ENCODE measurements around the gene HS3ST4.

DNA sequence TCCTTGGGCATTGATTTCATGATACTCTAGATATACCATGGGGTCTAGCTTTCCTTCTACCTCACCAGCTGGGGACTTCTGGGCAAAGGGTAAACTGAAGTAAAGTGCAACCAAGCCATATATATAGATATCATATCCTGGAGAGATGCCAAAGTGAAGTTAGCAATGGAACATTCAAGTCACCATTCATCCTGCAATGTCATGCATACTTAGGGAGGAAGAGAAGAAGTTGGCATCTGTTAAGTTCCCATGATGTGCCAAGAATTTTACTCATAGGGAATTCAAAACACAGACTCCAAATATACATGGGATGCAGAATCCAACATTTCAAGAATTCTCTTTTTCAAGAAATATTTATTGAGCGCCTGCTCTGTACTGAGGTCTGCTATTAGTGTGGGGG is 399.8 kb downstream of the HS3ST4 start:
- TF ChIP-seq, protein P1, sequence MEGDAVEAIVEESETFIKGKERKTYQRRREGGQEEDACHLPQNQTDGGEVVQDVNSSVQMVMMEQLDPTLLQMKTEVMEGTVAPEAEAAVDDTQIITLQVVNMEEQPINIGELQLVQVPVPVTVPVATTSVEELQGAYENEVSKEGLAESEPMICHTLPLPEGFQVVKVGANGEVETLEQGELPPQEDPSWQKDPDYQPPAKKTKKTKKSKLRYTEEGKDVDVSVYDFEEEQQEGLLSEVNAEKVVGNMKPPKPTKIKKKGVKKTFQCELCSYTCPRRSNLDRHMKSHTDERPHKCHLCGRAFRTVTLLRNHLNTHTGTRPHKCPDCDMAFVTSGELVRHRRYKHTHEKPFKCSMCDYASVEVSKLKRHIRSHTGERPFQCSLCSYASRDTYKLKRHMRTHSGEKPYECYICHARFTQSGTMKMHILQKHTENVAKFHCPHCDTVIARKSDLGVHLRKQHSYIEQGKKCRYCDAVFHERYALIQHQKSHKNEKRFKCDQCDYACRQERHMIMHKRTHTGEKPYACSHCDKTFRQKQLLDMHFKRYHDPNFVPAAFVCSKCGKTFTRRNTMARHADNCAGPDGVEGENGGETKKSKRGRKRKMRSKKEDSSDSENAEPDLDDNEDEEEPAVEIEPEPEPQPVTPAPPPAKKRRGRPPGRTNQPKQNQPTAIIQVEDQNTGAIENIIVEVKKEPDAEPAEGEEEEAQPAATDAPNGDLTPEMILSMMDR (IDR thresholded peaks at IDR 0.05 in 2 of 3, conservative IDR thresholded peaks at IDR 0.05 in 1 of 3; ENCODE audit: control insufficient read depth in 2 of 3, extremely low read depth in 1 of 3, insufficient read depth in 1 of 3, low read depth in 3 of 3, low read length in 3 of 3), result no peak
- TF ChIP-seq NR2F1 (conservative IDR thresholded peaks at IDR 0.05), result no peak
- no peak for TF ChIP-seq KDM1A (IDR thresholded peaks at IDR 0.05; ENCODE audit: borderline replicate concordance)
- no peak for TF ChIP-seq FOS (IDR thresholded peaks at IDR 0.05; ENCODE audit: borderline replicate concordance, extremely low read depth, insufficient read length)

Measured in GM12878 (cell line).